ENCODE data around the gene PIK3C2G.
A peak's percentile ranks its signal among the peaks of the same experiment; 100 is the strongest.

PIK3C2G gene

DNA sequence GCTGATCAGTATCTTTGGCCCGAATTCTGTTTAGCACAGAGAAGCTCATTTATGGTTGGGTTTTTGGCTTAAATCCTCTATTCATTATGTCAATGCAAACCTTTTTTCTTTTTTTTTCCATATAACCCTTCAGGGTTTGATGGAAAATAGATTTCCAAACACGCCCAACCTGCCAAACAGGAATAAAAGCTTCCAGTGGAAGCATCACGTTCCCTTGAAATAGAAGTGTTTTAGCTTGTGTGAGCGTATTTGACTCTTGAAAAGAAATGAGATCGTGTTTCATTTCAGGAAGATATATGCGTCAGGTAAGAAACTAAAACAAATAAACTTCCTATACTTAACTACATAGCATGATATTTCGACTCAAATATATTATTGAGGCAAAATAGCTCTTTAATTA, at the start of gene PIK3C2G:
Gene PIK3C2G, plus strand, starts transcription at position 246 of the 400 bp plus-strand sequence. CDS start 20,564 bp downstream, outside the sequence.
- no peaks in the 10 kb centered on the region for H3K27me3 ChIP-seq (replicated peaks; ENCODE audit: control insufficient read depth, insufficient read depth, low read length)
- TF ChIP-seq, protein P1, sequence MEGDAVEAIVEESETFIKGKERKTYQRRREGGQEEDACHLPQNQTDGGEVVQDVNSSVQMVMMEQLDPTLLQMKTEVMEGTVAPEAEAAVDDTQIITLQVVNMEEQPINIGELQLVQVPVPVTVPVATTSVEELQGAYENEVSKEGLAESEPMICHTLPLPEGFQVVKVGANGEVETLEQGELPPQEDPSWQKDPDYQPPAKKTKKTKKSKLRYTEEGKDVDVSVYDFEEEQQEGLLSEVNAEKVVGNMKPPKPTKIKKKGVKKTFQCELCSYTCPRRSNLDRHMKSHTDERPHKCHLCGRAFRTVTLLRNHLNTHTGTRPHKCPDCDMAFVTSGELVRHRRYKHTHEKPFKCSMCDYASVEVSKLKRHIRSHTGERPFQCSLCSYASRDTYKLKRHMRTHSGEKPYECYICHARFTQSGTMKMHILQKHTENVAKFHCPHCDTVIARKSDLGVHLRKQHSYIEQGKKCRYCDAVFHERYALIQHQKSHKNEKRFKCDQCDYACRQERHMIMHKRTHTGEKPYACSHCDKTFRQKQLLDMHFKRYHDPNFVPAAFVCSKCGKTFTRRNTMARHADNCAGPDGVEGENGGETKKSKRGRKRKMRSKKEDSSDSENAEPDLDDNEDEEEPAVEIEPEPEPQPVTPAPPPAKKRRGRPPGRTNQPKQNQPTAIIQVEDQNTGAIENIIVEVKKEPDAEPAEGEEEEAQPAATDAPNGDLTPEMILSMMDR (IDR thresholded peaks at IDR 0.05; ENCODE audit: insufficient read depth, low read length, poor library complexity, severe bottlenecking) = no peak
- H3K4me3 ChIP-seq (replicated peaks; ENCODE audit: low read depth, low read length) = no peak within 1 kb of the TSS
- no peaks in the 10 kb centered on the region for H3K36me3 ChIP-seq (ENCODE audit: control insufficient read depth, insufficient read depth, low read length)
- DNase-seq (ENCODE audit: extremely low read depth, insufficient read length) = no peak

DNA sequence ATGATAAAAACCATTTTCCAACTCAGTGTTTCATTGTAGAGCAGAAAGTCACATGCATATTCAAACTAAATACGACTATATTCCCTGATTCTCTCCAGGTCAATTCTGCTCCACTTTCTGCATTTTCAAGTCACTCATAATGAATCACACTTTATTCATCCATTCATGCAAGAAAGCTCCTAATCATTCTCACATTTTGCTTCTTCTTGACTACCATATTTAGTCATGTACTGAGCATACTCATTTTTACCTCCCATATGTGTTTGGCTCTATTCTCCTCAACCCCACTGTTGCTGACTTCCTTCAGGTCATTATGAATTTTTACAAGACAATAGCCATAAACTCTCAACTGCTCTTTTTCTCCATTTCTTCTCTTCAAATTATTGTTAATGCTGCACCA, 43.4 kb upstream of the PIK3C2G start:
- TF ChIP-seq, protein P1 (IDR thresholded peaks at IDR 0.05; ENCODE audit: insufficient read depth, low read length, poor library complexity, severe bottlenecking) = no peak
- DNase-seq (ENCODE audit: extremely low read depth, insufficient read length) = no peak
- no peak overlapping the region for H3K4me3 ChIP-seq (replicated peaks; ENCODE audit: low read depth, low read length)

GRCh38 chr12:18221726-18222125, 39.6 kb upstream of the PIK3C2G start:
- Histone ChIP-seq H3K36me3 (ENCODE audit: control insufficient read depth, insufficient read depth, low read length) (no peaks in the 10 kb centered on the region), H3K27me3 (replicated peaks; ENCODE audit: control insufficient read depth, insufficient read depth, low read length) (no peaks in the 10 kb centered on the region), H3K4me3 (replicated peaks; ENCODE audit: low read depth, low read length) (no peak overlapping the region)
- no peak for DNase-seq (ENCODE audit: extremely low read depth, insufficient read length)
- TF ChIP-seq, protein P1 (IDR thresholded peaks at IDR 0.05; ENCODE audit: insufficient read depth, low read length, poor library complexity, severe bottlenecking) = no peak

More for the DNA sequence above, 43.4 kb upstream of the PIK3C2G start:
- Histone ChIP-seq H3K36me3 (ENCODE audit: control insufficient read depth, insufficient read depth, low read length) (no peaks in the 10 kb centered on the region), H3K27me3 (replicated peaks; ENCODE audit: control insufficient read depth, insufficient read depth, low read length) (no peaks in the 10 kb centered on the region)

GRCh38 chr12:18222699-18223098, 38.6 kb upstream of the PIK3C2G start:
- Histone ChIP-seq H3K27me3 (replicated peaks; ENCODE audit: control insufficient read depth, insufficient read depth, low read length) (no peaks in the 10 kb centered on the region), H3K36me3 (ENCODE audit: control insufficient read depth, insufficient read depth, low read length) (no peaks in the 10 kb centered on the region), H3K4me3 (replicated peaks; ENCODE audit: low read depth, low read length) (no peak overlapping the region)
- no peak for DNase-seq (ENCODE audit: extremely low read depth, insufficient read length)
- TF ChIP-seq, protein P1 (IDR thresholded peaks at IDR 0.05; ENCODE audit: insufficient read depth, low read length, poor library complexity, severe bottlenecking) = no peak

GRCh38 chr12:18224745-18225144, 36.6 kb upstream of the PIK3C2G start:
- TF ChIP-seq, protein P1 (IDR thresholded peaks at IDR 0.05; ENCODE audit: insufficient read depth, low read length, poor library complexity, severe bottlenecking) = peak; percentile 24
- no peak for DNase-seq (ENCODE audit: extremely low read depth, insufficient read length)
- Histone ChIP-seq H3K27me3 (replicated peaks; ENCODE audit: control insufficient read depth, insufficient read depth, low read length) (no peaks in the 10 kb centered on the region), H3K36me3 (ENCODE audit: control insufficient read depth, insufficient read depth, low read length) (no peaks in the 10 kb centered on the region), H3K4me3 (replicated peaks; ENCODE audit: low read depth, low read length) (no peak overlapping the region)

- H3K36me3 ChIP-seq (ENCODE audit: control insufficient read depth, insufficient read depth, low read length) = no peaks in the 10 kb centered on the region
- TF ChIP-seq, protein P1 (IDR thresholded peaks at IDR 0.05; ENCODE audit: insufficient read depth, low read length, poor library complexity, severe bottlenecking) = no peak
- DNase-seq (ENCODE audit: extremely low read depth, insufficient read length) = no peak
- no peak overlapping the region for H3K4me3 ChIP-seq (replicated peaks; ENCODE audit: low read depth, low read length)
- no peaks in the 10 kb centered on the region for H3K27me3 ChIP-seq (replicated peaks; ENCODE audit: control insufficient read depth, insufficient read depth, low read length)
Observed at GRCh38 chr12:18239526-18239925, 21.8 kb upstream of the PIK3C2G start.

Measured in GM06990 (cell line).